ENCODE data around the gene GNA14.
"Not testable (repeated sequence)": the region's sequence is repeated elsewhere in the genome, so short reads cannot be mapped to it uniquely, and the experiment has no call there.

Gene GNA14

GRCh38 chr9:77585335-77585786 lies 62.8 kb downstream of the GNA14 start:
- Histone ChIP-seq H3K4me1 (ENCODE audit: low read length) (no peaks in the 10 kb centered on the region), H3K9me3 (ENCODE audit: insufficient read depth, low read length) (no peaks in the 10 kb centered on the region), H3K79me2 (ENCODE audit: low read length) (no peaks in the 10 kb centered on the region), H2AFZ (ENCODE audit: low read depth, low read length) (no peak overlapping the region), H3K27me3 (ENCODE audit: low read depth, low read length) (peaks cover 21% of the 10 kb centered on the region; the same call in 1 of the 2 replicates), H3K27ac (ENCODE audit: low read length) (no peak overlapping the region), H3K36me3 (replicated peaks; ENCODE audit: low read depth, low read length) (no peaks in the 10 kb centered on the region), H4K20me1 (ENCODE audit: insufficient read depth, low read length) (no peaks in the 10 kb centered on the region), H3K4me3 (ENCODE audit: low read length) (no peak overlapping the region), H3K4me2 (ENCODE audit: low read length) (no peak overlapping the region), H3K9ac (ENCODE audit: low read length) (no peak overlapping the region)
- TF ChIP-seq EZH2phosphoT487 (IDR thresholded peaks at IDR 0.05; ENCODE audit: low read depth) (no peak), CTCF (IDR thresholded peaks at IDR 0.05; ENCODE audit: low read depth, low read length) (no peak)

GRCh38 chr9:77584927-77585326 lies 63.2 kb downstream of the GNA14 start:
- not testable (repeated sequence) for H2AFZ ChIP-seq (ENCODE audit: low read depth, low read length); H3K27ac ChIP-seq (ENCODE audit: low read length); H3K79me2 ChIP-seq (ENCODE audit: low read length); H3K36me3 ChIP-seq (replicated peaks; ENCODE audit: low read depth, low read length); H3K4me1 ChIP-seq (ENCODE audit: low read length); H3K4me2 ChIP-seq (ENCODE audit: low read length); H3K9ac ChIP-seq (ENCODE audit: low read length); H3K9me3 ChIP-seq (ENCODE audit: insufficient read depth, low read length); H3K4me3 ChIP-seq (ENCODE audit: low read length); H4K20me1 ChIP-seq (ENCODE audit: insufficient read depth, low read length)
- peaks cover 21% of the 10 kb centered on the region; the same call in 1 of the 2 replicates for H3K27me3 ChIP-seq (ENCODE audit: low read depth, low read length)

- H3K9me3 ChIP-seq (ENCODE audit: insufficient read depth, low read length): no peaks in the 10 kb centered on the region
- no peak overlapping the region for H3K4me2 ChIP-seq (ENCODE audit: low read length)
- H3K27me3 ChIP-seq (ENCODE audit: low read depth, low read length): peaks cover 21% of the 10 kb centered on the region; the same call in 1 of the 2 replicates
- no peaks in the 10 kb centered on the region for H3K4me1 ChIP-seq (ENCODE audit: low read length)
- no peak overlapping the region for H3K27ac ChIP-seq (ENCODE audit: low read length)
- no peak overlapping the region for H3K4me3 ChIP-seq (ENCODE audit: low read length)
- H3K79me2 ChIP-seq (ENCODE audit: low read length): no peaks in the 10 kb centered on the region
- H3K9ac ChIP-seq (ENCODE audit: low read length): no peak overlapping the region
- TF ChIP-seq EZH2phosphoT487 (IDR thresholded peaks at IDR 0.05; ENCODE audit: low read depth) (no peak), CTCF (IDR thresholded peaks at IDR 0.05; ENCODE audit: low read depth, low read length) (no peak)
- no peak overlapping the region for H2AFZ ChIP-seq (ENCODE audit: low read depth, low read length)
- no peaks in the 10 kb centered on the region for H3K36me3 ChIP-seq (replicated peaks; ENCODE audit: low read depth, low read length)
- no peaks in the 10 kb centered on the region for H4K20me1 ChIP-seq (ENCODE audit: insufficient read depth, low read length)
Measured at GRCh38 chr9:77582961-77583576, 65.1 kb downstream of the GNA14 start.

- Histone ChIP-seq H4K20me1 (ENCODE audit: insufficient read depth, low read length) (no peaks in the 10 kb centered on the region), H3K4me3 (ENCODE audit: low read length) (no peak overlapping the region), H3K27me3 (ENCODE audit: low read depth, low read length) (peaks cover 20% of the 10 kb centered on the region; the same call in 1 of the 2 replicates), H3K27ac (ENCODE audit: low read length) (no peak overlapping the region), H3K9ac (ENCODE audit: low read length) (no peak overlapping the region), H3K36me3 (replicated peaks; ENCODE audit: low read depth, low read length) (no peaks in the 10 kb centered on the region), H3K79me2 (ENCODE audit: low read length) (no peaks in the 10 kb centered on the region), H3K4me2 (ENCODE audit: low read length) (no peak overlapping the region), H3K4me1 (ENCODE audit: low read length) (no peaks in the 10 kb centered on the region), H2AFZ (ENCODE audit: low read depth, low read length) (no peak overlapping the region), H3K9me3 (ENCODE audit: insufficient read depth, low read length) (no peaks in the 10 kb centered on the region)
- no peak for TF ChIP-seq EZH2phosphoT487 (IDR thresholded peaks at IDR 0.05; ENCODE audit: low read depth)
Measured at GRCh38 chr9:77582525-77582924, 65.6 kb downstream of the GNA14 start.

- Histone ChIP-seq H3K27me3 (ENCODE audit: low read depth, low read length) (no peaks in the 10 kb centered on the region; the same call in 1 of the 2 replicates), H3K4me1 (ENCODE audit: low read length) (no peaks in the 10 kb centered on the region)
- TF ChIP-seq EZH2phosphoT487 (IDR thresholded peaks at IDR 0.05; ENCODE audit: low read depth): no peak
- no peak for TF ChIP-seq CTCF (IDR thresholded peaks at IDR 0.05; ENCODE audit: low read depth, low read length)
Measured at GRCh38 chr9:77575785-77576184, 72.3 kb downstream of the GNA14 start.

More at GRCh38 chr9:77575785-77576184, 72.3 kb downstream of the GNA14 start:
- H3K4me2 ChIP-seq (ENCODE audit: low read length): no peak overlapping the region
- H4K20me1 ChIP-seq (ENCODE audit: insufficient read depth, low read length): no peaks in the 10 kb centered on the region
- no peaks in the 10 kb centered on the region for H3K36me3 ChIP-seq (replicated peaks; ENCODE audit: low read depth, low read length)
- H3K79me2 ChIP-seq (ENCODE audit: low read length): no peaks in the 10 kb centered on the region
- H3K9ac ChIP-seq (ENCODE audit: low read length): no peak overlapping the region
- no peaks in the 10 kb centered on the region for H3K9me3 ChIP-seq (ENCODE audit: insufficient read depth, low read length)
- H2AFZ ChIP-seq (ENCODE audit: low read depth, low read length): no peak overlapping the region
- H3K4me3 ChIP-seq (ENCODE audit: low read length): no peak overlapping the region
- no peak overlapping the region for H3K27ac ChIP-seq (ENCODE audit: low read length)
